Measurements from ENCODE around the gene P2RX1. TPM values are rescaled to one million over a fixed set of nuclear protein-coding genes. Genes with fewer than 3 reads are reported as not detected.

The P2RX1 gene
- total and polyA plus RNA-seq, 4 donors, result 0.44 to 5.2 (median 0.64) TPM

- Histone ChIP-seq H3K9ac (ENCODE audit: low read depth in 1 of 2, low read length in 2 of 2) (no peak overlapping the region), H3K36me3 (ENCODE audit: control insufficient read depth in 4 of 4, insufficient read depth in 3 of 4, low read depth in 1 of 4, low read length in 3 of 4) (no peaks in the 10 kb centered on the region), H3K4me3 (ENCODE audit: low read depth in 1 of 3, low read length in 3 of 3) (no peak overlapping the region), H3K27me3 (ENCODE audit: control insufficient read depth in 4 of 4, insufficient read depth in 4 of 4, low read length in 3 of 4) (no peaks in the 10 kb centered on the region), H3K9me3 (ENCODE audit: control insufficient read depth in 4 of 4, low read length in 3 of 4) (no peaks in the 10 kb centered on the region), H3K27ac (ENCODE audit: low read depth in 1 of 2, low read length in 2 of 2) (no peak overlapping the region), H3K4me1 (ENCODE audit: control insufficient read depth in 4 of 4, insufficient read depth in 4 of 4, low read length in 3 of 4) (no peaks in the 10 kb centered on the region)
- DNase-seq (ENCODE audit: low spot score), result no peak
- 80% methylated on average over 16 of the region's 16 CpGs for WGBS
- TF ChIP-seq ZBTB33 (IDR thresholded peaks at IDR 0.05), result no peak
Observed at GRCh38 chr17:3926860-3927627, 10.8 kb upstream of the P2RX1 start.

- TF ChIP-seq EGR1 (IDR thresholded peaks at IDR 0.05; ENCODE audit: low read depth in 2 of 2) (no peak), CTCF (IDR thresholded peaks at IDR 0.05; ENCODE audit: low read depth, low read length, missing input control) (no peak), HNF4A (conservative IDR thresholded peaks at IDR 0.05) (no peak), REST (IDR thresholded peaks at IDR 0.05) (no peak), FOXA2 (IDR thresholded peaks at IDR 0.05) (no peak), RXRA (IDR thresholded peaks at IDR 0.05) (no peak), YY1 (IDR thresholded peaks at IDR 0.05) (no peak), ATF3 (IDR thresholded peaks at IDR 0.05) (no peak), FOXA1 (IDR thresholded peaks at IDR 0.05) (no peak), HNF4G (IDR thresholded peaks at IDR 0.05) (no peak), NR2F2 (IDR thresholded peaks at IDR 0.05) (no peak), TAF1 (conservative IDR thresholded peaks at IDR 0.05) (no peak), GABPA (IDR thresholded peaks at IDR 0.05 in 1 of 2, conservative IDR thresholded peaks at IDR 0.05 in 1 of 2) (no peak), ZBTB33 (IDR thresholded peaks at IDR 0.05) (no peak), MAX (IDR thresholded peaks at IDR 0.05) (no peak)
- WGBS, result 90% methylated on average over 17 of the region's 17 CpGs
- Histone ChIP-seq H3K27me3 (ENCODE audit: control insufficient read depth in 4 of 4, insufficient read depth in 4 of 4, low read length in 3 of 4) (no peaks in the 10 kb centered on the region), H3K4me3 (ENCODE audit: low read depth in 1 of 3, low read length in 3 of 3) (no peak overlapping the region), H3K9ac (ENCODE audit: low read depth in 1 of 2, low read length in 2 of 2) (no peak overlapping the region), H3K9me3 (ENCODE audit: control insufficient read depth in 4 of 4, low read length in 3 of 4) (no peaks in the 10 kb centered on the region), H3K36me3 (ENCODE audit: control insufficient read depth in 4 of 4, insufficient read depth in 3 of 4, low read depth in 1 of 4, low read length in 3 of 4) (no peaks in the 10 kb centered on the region), H3K4me1 (ENCODE audit: control insufficient read depth in 4 of 4, insufficient read depth in 4 of 4, low read length in 3 of 4) (no peaks in the 10 kb centered on the region), H3K27ac (ENCODE audit: low read depth in 1 of 2, low read length in 2 of 2) (no peak overlapping the region)
- DNase-seq (ENCODE audit: low spot score), result no peak
Observed at GRCh38 chr17:3925684-3926485, 9.6 kb upstream of the P2RX1 start.
